ENCODE measurements around the gene ADGRB3.

Gene ADGRB3

DNA sequence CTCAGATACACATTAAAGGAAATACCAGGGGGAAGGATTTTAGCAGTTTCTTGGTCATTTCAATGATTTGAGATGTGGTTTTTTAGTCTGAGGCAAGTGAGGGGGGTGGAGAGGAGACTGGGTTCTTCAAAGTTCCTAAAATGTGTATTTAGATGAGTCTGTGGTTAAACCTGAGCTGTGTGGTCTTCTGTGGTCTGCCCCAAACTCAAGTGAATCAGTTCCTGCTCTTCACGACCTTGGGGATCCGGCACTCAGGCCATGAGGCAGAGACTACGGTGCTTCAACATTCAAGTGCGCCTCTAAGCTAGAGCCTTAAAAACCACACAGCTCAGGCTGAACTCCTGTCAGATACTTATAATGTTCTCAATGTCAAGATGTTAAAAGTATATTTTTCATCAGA, 755.0 kb downstream of the ADGRB3 start:
- H3K9me3 ChIP-seq (ENCODE audit: control insufficient read depth in 2 of 2, low read length in 2 of 2): no peaks in the 10 kb centered on the region
- H3K27ac ChIP-seq (ENCODE audit: low read length): no peak overlapping the region
- H3K36me3 ChIP-seq (ENCODE audit: control insufficient read depth in 2 of 2, insufficient read depth in 2 of 2, low read length in 2 of 2): no peaks in the 10 kb centered on the region
- H3K4me1 ChIP-seq (ENCODE audit: control insufficient read depth, insufficient read depth, low read length): no peaks in the 10 kb centered on the region
- H3K27me3 ChIP-seq (ENCODE audit: control insufficient read depth in 1 of 2, insufficient read depth in 2 of 2, low read length in 2 of 2): no peaks in the 10 kb centered on the region
- no peak overlapping the region for H3K9ac ChIP-seq (ENCODE audit: low read length in 2 of 2)
- H3K4me3 ChIP-seq (ENCODE audit: low read length in 2 of 2): no peak overlapping the region

DNA sequence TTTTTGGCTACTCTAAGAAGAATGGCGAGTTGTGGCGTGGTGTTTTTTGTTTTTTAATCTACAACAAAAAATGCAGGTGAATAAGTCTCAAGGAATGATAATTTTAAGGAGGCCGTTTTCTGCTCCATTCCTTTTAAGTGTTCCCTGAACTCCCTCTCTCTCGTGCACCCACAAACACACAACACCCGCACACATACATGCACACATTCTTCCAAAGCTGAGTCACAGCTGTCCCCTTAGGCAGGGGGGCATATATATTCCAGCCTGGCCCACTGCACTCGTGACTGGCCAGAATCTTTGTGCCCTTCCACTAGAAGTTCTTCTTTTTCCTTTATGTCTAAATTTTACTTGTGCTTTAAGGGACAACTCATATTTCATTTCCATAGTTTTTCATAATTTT, 756.0 kb downstream of the ADGRB3 start:
- Histone ChIP-seq H3K9me3 (ENCODE audit: control insufficient read depth in 2 of 2, low read length in 2 of 2) (no peaks in the 10 kb centered on the region), H3K36me3 (ENCODE audit: control insufficient read depth in 2 of 2, insufficient read depth in 2 of 2, low read length in 2 of 2) (no peaks in the 10 kb centered on the region), H3K9ac (ENCODE audit: low read length in 2 of 2) (no peak overlapping the region), H3K4me3 (ENCODE audit: low read length in 2 of 2) (no peak overlapping the region), H3K4me1 (ENCODE audit: control insufficient read depth, insufficient read depth, low read length) (no peaks in the 10 kb centered on the region), H3K27ac (ENCODE audit: low read length) (no peak overlapping the region), H3K27me3 (ENCODE audit: control insufficient read depth in 1 of 2, insufficient read depth in 2 of 2, low read length in 2 of 2) (no peaks in the 10 kb centered on the region)

GRCh38 chr6:69392745-69393144, 757.7 kb downstream of the ADGRB3 start:
- H3K27me3 ChIP-seq (ENCODE audit: control insufficient read depth in 1 of 2, insufficient read depth in 2 of 2, low read length in 2 of 2): no peaks in the 10 kb centered on the region
- H3K4me3 ChIP-seq (ENCODE audit: low read length in 2 of 2): no peak overlapping the region
- no peak overlapping the region for H3K9ac ChIP-seq (ENCODE audit: low read length in 2 of 2)
- H3K27ac ChIP-seq (ENCODE audit: low read length): no peak overlapping the region
- H3K4me1 ChIP-seq (ENCODE audit: control insufficient read depth, insufficient read depth, low read length): no peaks in the 10 kb centered on the region
- no peaks in the 10 kb centered on the region for H3K36me3 ChIP-seq (ENCODE audit: control insufficient read depth in 2 of 2, insufficient read depth in 2 of 2, low read length in 2 of 2)
- H3K9me3 ChIP-seq (ENCODE audit: control insufficient read depth in 2 of 2, low read length in 2 of 2): no peaks in the 10 kb centered on the region

DNA sequence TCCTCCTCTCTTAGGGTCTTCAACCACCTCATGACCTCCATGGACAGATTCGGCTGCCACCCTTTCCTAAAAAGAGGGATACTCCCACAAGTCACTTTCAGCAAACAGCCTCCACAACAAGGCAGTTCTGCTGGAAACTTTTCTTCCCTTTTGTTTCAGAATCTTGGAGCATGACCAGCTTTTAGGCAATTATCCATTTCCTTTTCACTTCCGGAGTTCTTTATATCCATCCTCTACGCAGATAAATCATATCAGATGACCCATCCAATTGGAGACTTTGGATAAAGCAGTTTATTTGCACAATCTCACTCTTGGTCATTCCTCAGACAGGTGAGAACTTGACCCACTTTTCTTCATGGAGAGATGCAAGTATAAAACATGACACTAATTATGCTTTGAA, 763.2 kb downstream of the ADGRB3 start:
- Histone ChIP-seq H3K4me3 (ENCODE audit: low read length in 2 of 2) (no peak overlapping the region), H3K9ac (ENCODE audit: low read length in 2 of 2) (no peak overlapping the region), H3K27me3 (ENCODE audit: control insufficient read depth in 1 of 2, insufficient read depth in 2 of 2, low read length in 2 of 2) (no peaks in the 10 kb centered on the region), H3K27ac (ENCODE audit: low read length) (no peak overlapping the region), H3K36me3 (ENCODE audit: control insufficient read depth in 2 of 2, insufficient read depth in 2 of 2, low read length in 2 of 2) (no peaks in the 10 kb centered on the region), H3K4me1 (ENCODE audit: control insufficient read depth, insufficient read depth, low read length) (no peaks in the 10 kb centered on the region), H3K9me3 (ENCODE audit: control insufficient read depth in 2 of 2, low read length in 2 of 2) (no peaks in the 10 kb centered on the region)

- Histone ChIP-seq H3K4me3 (ENCODE audit: low read length in 2 of 2) (no peak overlapping the region), H3K9me3 (ENCODE audit: control insufficient read depth in 2 of 2, low read length in 2 of 2) (no peaks in the 10 kb centered on the region), H3K27me3 (ENCODE audit: control insufficient read depth in 1 of 2, insufficient read depth in 2 of 2, low read length in 2 of 2) (no peaks in the 10 kb centered on the region), H3K36me3 (ENCODE audit: control insufficient read depth in 2 of 2, insufficient read depth in 2 of 2, low read length in 2 of 2) (no peaks in the 10 kb centered on the region), H3K4me1 (ENCODE audit: control insufficient read depth, insufficient read depth, low read length) (no peaks in the 10 kb centered on the region), H3K27ac (ENCODE audit: low read length) (no peak overlapping the region), H3K9ac (ENCODE audit: low read length in 2 of 2) (no peak overlapping the region)
These were observed 763.6 kb downstream of the ADGRB3 start for GRCh38 chr6:69398729-69399128.

DNA sequence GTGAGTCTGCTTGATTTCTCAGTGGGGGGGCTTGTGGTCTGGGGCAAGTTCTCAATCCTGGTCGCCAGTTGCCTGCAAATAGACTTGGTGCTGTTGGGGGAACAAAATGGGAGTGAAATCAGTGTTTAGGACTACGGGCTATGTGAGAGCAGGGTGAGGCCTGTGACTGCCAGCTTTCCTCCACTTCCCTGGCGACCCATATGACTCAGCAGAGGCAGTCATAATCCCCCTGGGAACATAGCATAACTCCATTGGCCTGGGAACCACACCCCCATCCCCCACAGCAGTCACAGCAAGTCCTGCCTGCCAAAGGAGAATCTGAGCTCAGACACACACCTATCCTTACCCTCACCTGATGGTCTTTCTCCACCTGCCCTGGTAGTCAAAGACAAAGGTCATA, 773.8 kb downstream of the ADGRB3 start:
- no peaks in the 10 kb centered on the region for H3K4me1 ChIP-seq (ENCODE audit: control insufficient read depth, insufficient read depth, low read length)
- no peaks in the 10 kb centered on the region for H3K36me3 ChIP-seq (ENCODE audit: control insufficient read depth in 2 of 2, insufficient read depth in 2 of 2, low read length in 2 of 2)
- no peak overlapping the region for H3K9ac ChIP-seq (ENCODE audit: low read length in 2 of 2)
- peaks cover 0 to 9% of the 10 kb centered on the region in 2 donors for H3K9me3 ChIP-seq (ENCODE audit: control insufficient read depth in 2 of 2, low read length in 2 of 2)
- H3K27ac ChIP-seq (ENCODE audit: low read length): no peak overlapping the region
- no peak overlapping the region for H3K4me3 ChIP-seq (ENCODE audit: low read length in 2 of 2)
- no peaks in the 10 kb centered on the region for H3K27me3 ChIP-seq (ENCODE audit: control insufficient read depth in 1 of 2, insufficient read depth in 2 of 2, low read length in 2 of 2)

DNA sequence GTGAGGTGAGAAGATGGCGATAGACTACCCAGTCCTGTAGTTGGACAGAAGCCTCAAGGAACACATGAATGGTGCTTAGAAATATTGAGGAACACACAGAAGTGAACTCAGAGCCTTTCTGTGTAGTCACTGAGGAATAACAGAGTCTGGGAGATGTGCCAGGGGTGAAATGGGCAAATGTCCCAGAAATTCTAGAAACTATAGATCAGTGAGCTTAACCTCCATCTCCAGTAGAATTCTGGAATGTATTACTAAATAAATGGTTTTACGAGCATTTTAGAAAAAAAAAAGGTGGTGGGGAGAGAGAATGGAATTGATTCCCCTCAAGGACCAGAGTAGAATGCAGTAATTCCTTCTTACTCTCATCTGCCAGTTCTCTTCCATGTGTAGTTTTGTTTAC, 781.7 kb downstream of the ADGRB3 start:
- Histone ChIP-seq H3K4me3 (ENCODE audit: low read length in 2 of 2) (no peak overlapping the region), H3K27ac (ENCODE audit: low read length) (no peak overlapping the region), H3K27me3 (ENCODE audit: control insufficient read depth in 1 of 2, insufficient read depth in 2 of 2, low read length in 2 of 2) (no peaks in the 10 kb centered on the region), H3K9me3 (ENCODE audit: control insufficient read depth in 2 of 2, low read length in 2 of 2) (no peaks in the 10 kb centered on the region), H3K4me1 (ENCODE audit: control insufficient read depth, insufficient read depth, low read length) (no peaks in the 10 kb centered on the region), H3K9ac (ENCODE audit: low read length in 2 of 2) (no peak overlapping the region), H3K36me3 (ENCODE audit: control insufficient read depth in 2 of 2, insufficient read depth in 2 of 2, low read length in 2 of 2) (no peaks in the 10 kb centered on the region)

DNA sequence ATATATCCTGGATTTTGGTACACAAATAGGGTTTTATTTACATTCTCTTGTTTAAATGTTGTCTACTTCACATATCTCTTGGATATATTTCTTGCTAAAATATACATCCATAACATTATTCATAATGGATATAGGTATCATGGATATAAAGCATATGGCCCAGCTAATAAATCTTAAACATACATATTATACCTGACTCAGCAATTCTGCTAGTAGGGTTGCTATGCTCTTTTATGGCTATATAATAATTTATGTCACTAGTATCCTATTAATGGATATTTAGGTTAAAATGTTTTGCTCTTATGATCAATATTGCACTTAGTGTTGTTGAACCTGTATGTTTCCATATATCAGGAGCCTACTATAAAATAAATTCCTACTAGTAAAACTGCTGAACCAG, 786.2 kb downstream of the ADGRB3 start:
- no peak overlapping the region for H3K27ac ChIP-seq (ENCODE audit: low read length)
- H3K4me3 ChIP-seq (ENCODE audit: low read length in 2 of 2): no peak overlapping the region
- H3K4me1 ChIP-seq (ENCODE audit: control insufficient read depth, insufficient read depth, low read length): no peaks in the 10 kb centered on the region
- no peaks in the 10 kb centered on the region for H3K9me3 ChIP-seq (ENCODE audit: control insufficient read depth in 2 of 2, low read length in 2 of 2)
- no peak overlapping the region for H3K9ac ChIP-seq (ENCODE audit: low read length in 2 of 2)
- no peaks in the 10 kb centered on the region for H3K27me3 ChIP-seq (ENCODE audit: control insufficient read depth in 1 of 2, insufficient read depth in 2 of 2, low read length in 2 of 2)
- H3K36me3 ChIP-seq (ENCODE audit: control insufficient read depth in 2 of 2, insufficient read depth in 2 of 2, low read length in 2 of 2): no peaks in the 10 kb centered on the region

GRCh38 chr6:69422020-69422419, 786.9 kb downstream of the ADGRB3 start:
- H3K36me3 ChIP-seq (ENCODE audit: control insufficient read depth in 2 of 2, insufficient read depth in 2 of 2, low read length in 2 of 2): no peaks in the 10 kb centered on the region
- H3K4me3 ChIP-seq (ENCODE audit: low read length in 2 of 2): no peak overlapping the region
- H3K27ac ChIP-seq (ENCODE audit: low read length): no peak overlapping the region
- H3K9me3 ChIP-seq (ENCODE audit: control insufficient read depth in 2 of 2, low read length in 2 of 2): no peaks in the 10 kb centered on the region
- H3K4me1 ChIP-seq (ENCODE audit: control insufficient read depth, insufficient read depth, low read length): no peaks in the 10 kb centered on the region
- no peak overlapping the region for H3K9ac ChIP-seq (ENCODE audit: low read length in 2 of 2)
- H3K27me3 ChIP-seq (ENCODE audit: control insufficient read depth in 1 of 2, insufficient read depth in 2 of 2, low read length in 2 of 2): no peaks in the 10 kb centered on the region

GRCh38 chr6:69422475-69422874, 787.4 kb downstream of the ADGRB3 start:
- Histone ChIP-seq H3K9ac (ENCODE audit: low read length in 2 of 2) (no peak overlapping the region), H3K27ac (ENCODE audit: low read length) (no peak overlapping the region), H3K27me3 (ENCODE audit: control insufficient read depth in 1 of 2, insufficient read depth in 2 of 2, low read length in 2 of 2) (no peaks in the 10 kb centered on the region), H3K9me3 (ENCODE audit: control insufficient read depth in 2 of 2, low read length in 2 of 2) (no peaks in the 10 kb centered on the region), H3K36me3 (ENCODE audit: control insufficient read depth in 2 of 2, insufficient read depth in 2 of 2, low read length in 2 of 2) (no peaks in the 10 kb centered on the region), H3K4me3 (ENCODE audit: low read length in 2 of 2) (no peak overlapping the region), H3K4me1 (ENCODE audit: control insufficient read depth, insufficient read depth, low read length) (no peaks in the 10 kb centered on the region)

DNA sequence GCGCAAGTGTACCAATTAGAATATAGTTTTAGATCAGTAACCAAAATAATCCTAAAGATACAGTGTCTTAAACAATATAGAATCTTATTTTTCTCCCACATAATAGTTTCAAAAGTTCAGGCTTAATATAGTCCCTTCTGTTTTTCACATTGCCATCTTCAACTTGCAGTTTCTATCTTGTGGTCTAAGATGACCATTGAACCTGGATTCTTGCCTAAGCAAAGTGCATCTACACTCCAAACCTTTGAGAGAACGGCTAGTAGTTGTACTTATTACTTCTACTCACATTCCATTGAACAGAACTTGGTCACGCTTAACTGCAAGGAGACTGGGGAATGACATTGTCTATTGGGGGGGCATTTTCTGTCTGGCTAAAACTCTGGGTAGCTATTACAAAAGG, 788.7 kb downstream of the ADGRB3 start:
- H3K9me3 ChIP-seq (ENCODE audit: control insufficient read depth in 2 of 2, low read length in 2 of 2): no peaks in the 10 kb centered on the region
- no peaks in the 10 kb centered on the region for H3K27me3 ChIP-seq (ENCODE audit: control insufficient read depth in 1 of 2, insufficient read depth in 2 of 2, low read length in 2 of 2)
- H3K4me3 ChIP-seq (ENCODE audit: low read length in 2 of 2): no peak overlapping the region
- H3K9ac ChIP-seq (ENCODE audit: low read length in 2 of 2): no peak overlapping the region
- no peaks in the 10 kb centered on the region for H3K4me1 ChIP-seq (ENCODE audit: control insufficient read depth, insufficient read depth, low read length)
- H3K27ac ChIP-seq (ENCODE audit: low read length): no peak overlapping the region
- H3K36me3 ChIP-seq (ENCODE audit: control insufficient read depth in 2 of 2, insufficient read depth in 2 of 2, low read length in 2 of 2): no peaks in the 10 kb centered on the region

DNA sequence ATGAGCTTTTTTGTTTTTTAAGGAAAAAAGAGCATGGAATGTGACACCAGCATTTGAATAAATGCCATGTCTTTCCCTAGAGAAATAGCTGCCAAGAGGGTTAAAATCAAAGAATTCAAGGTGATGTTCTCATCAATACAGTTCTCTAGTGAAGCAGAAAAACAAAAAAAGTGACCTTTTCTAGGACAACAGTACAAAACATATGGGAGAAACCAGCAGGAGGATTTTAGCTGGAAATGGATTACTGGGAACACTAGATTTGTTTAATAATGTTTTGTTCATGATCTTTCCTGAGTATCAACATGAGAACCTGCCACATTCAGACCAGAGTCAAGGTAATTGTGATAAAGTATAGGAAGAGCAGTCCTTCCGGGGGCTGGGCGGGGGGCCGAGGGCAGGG, 789.5 kb downstream of the ADGRB3 start:
- no peak overlapping the region for H3K27ac ChIP-seq (ENCODE audit: low read length)
- no peak overlapping the region for H3K4me3 ChIP-seq (ENCODE audit: low read length in 2 of 2)
- no peak overlapping the region for H3K9ac ChIP-seq (ENCODE audit: low read length in 2 of 2)
- H3K9me3 ChIP-seq (ENCODE audit: control insufficient read depth in 2 of 2, low read length in 2 of 2): no peaks in the 10 kb centered on the region
- H3K4me1 ChIP-seq (ENCODE audit: control insufficient read depth, insufficient read depth, low read length): no peaks in the 10 kb centered on the region
- no peaks in the 10 kb centered on the region for H3K27me3 ChIP-seq (ENCODE audit: control insufficient read depth in 1 of 2, insufficient read depth in 2 of 2, low read length in 2 of 2)
- no peaks in the 10 kb centered on the region for H3K36me3 ChIP-seq (ENCODE audit: control insufficient read depth in 2 of 2, insufficient read depth in 2 of 2, low read length in 2 of 2)
